Right lobe of liver (tissue), 6 donors: Measurements from ENCODE around the gene CASP10. TPM values are rescaled to one million over a fixed set of nuclear protein-coding genes. Genes with fewer than 3 reads are reported as not detected.

Experiments
- ATAC-seq, 4 donors: fragments of 200-7000 bp; cut with Tn5 transposase; one replicate each; pipeline ENCODE4 v1.9.1; 2020; ENCODE audit warnings: mild to moderate bottlenecking in 4 of 4, moderate library complexity in 4 of 4
- DNase-seq, 3 donors: peaks; one replicate each; pipeline ENCODE4 v3.0.0-alpha.2; 2020
- H3K27ac ChIP-seq, 3 donors: fragments of 200-600 bp; one replicate each; pipeline ENCODE4 v1.8.0; 2022
- H3K27me3 ChIP-seq, 2 donors: fragments of 200-600 bp; one replicate each; pipeline ENCODE4 v1.8.0; 2022
- H3K36me3 ChIP-seq, 4 donors: fragments of 200-600 bp; sonication (generic) in 1 of 4; one replicate each; pipeline versions ENCODE4 v1.5.1 to v1.8.0; 2017 to 2022; ENCODE audit warnings: control low read depth in 1 of 4
- H3K4me1 ChIP-seq, 4 donors: fragments of 200-600 bp; sonication (generic) in 1 of 4; one replicate each; pipeline versions ENCODE4 v1.5.1 to v1.8.0; 2017 to 2022; ENCODE audit warnings: control low read depth in 1 of 4
- H3K4me3 ChIP-seq, 3 donors: fragments of 200-600 bp; one replicate each; pipeline ENCODE4 v1.8.0; 2022
- H3K9me3 ChIP-seq, 4 donors: fragments of 200-600 bp; sonication (generic) in 1 of 4; one replicate each; pipeline versions ENCODE4 v1.5.1 to v1.8.0; 2017 to 2022; ENCODE audit warnings: control low read depth in 1 of 4
- POLR2A ChIP-seq: fragments of 450-650 bp; IDR thresholded peaks from one replicate; pipeline ENCODE4 v1.6.1; 2017; ENCODE audit warnings: antibody characterized with exemption, mild to moderate bottlenecking
- WGBS: methylation state at CpG from one replicate; pipeline ENCODE4 v1.1.6; 2018; ENCODE audit warnings: low coverage, low lambda C conversion rate; ENCODE audit not compliant: insufficient coverage; ENCODE audit errors: missing lambda C conversion rate; 5-methylcytosine and 5-hydroxymethylcytosine counted together
- intact Hi-C, 2 donors: fragments of 100-400 bp; cut with DNase I; formaldehyde crosslinking; loops; one replicate each; pipeline versions ENCODE4 v1.11.2 to v1.14.1; 2022
- total RNA-seq, 6 experiments: library from RNA; depleted of rRNA in 2 of 6; stranded (reverse); fragments of >200 nt in 2 of 6; fragmentation: NEBNext Ultra II Directional in 3 of 6; extraction: Animal tissue kit (Norgen Biotek cat#: 25700) in 3 of 6; gene quantifications; one replicate each; pipeline versions ENCODE4 v1.1.0 to v1.2.4, GENCODE V29; 2016 to 2023
- TF ChIP-seq, protein P1 (sequence below), 4 donors: fragments of 200-600 bp in 3 of 4; fragments of 450-650 bp in 1 of 4; IDR thresholded peaks; one replicate each; pipeline versions ENCODE4 v1.5.1 to v1.8.0; 2016 to 2022; ENCODE audit warnings: antibody characterized with exemption in 4 of 4, mild to moderate bottlenecking in 2 of 4
- donor health status: DM: no; HTN: yes; CAD: no.
- donor health status: DM: no; HTN: no; CAD: no.
- donor health status: DM: no; HTN: no; CAD: no.
- donor health status: DM: no; HTN: yes; CAD: no.
- donor health status: DM: no; HTN: yes; CAD: no.

The CASP10 gene
- total RNA-seq, 6 experiments from 2014 or later, result 4.2 to 9.4 (median 8.4) TPM

DNA sequence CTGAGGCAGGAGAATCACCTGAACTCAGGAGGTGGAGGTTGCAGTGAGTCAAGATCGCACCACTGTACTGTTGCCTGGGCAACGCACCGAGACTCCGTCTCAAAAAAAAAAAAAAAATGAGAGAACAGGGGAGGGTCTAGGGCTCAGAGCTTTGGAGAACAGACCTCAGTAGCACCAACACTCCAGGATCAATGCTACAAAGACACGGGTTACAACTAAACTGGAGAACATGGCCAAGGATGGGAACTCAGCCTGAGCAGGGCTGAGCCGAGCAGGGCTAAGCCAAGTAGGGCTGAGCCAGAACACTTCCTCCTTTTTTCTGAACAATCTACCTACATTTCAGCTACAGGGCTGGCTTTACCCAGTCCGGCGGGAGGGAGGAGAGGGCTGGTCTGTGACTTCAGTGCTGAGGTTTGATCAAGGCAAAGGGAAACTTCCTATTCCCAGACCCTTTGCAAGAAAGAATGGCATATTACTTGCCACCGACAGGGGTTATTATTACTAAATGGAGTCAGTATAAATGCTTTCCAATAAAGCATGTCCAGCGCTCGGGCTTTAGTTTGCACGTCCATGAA, 74.5 kb downstream of the CASP10 start:
- Histone ChIP-seq H3K27ac (peak overlapping the region; percentile 65 to 86 (median 72)), H3K9me3 (no peaks in the 10 kb centered on the region), H3K27me3 (no peaks in the 10 kb centered on the region), H3K4me3 (peak overlapping the region; percentile 36 to 53 (median 47)), H3K36me3 (no peaks in the 10 kb centered on the region), H3K4me1 (peaks cover 0 to 5% (median 0%) of the 10 kb centered on the region in 4 donors)
- DNase-seq, result peak in 1 of 3 donors; percentile 32
- intact Hi-C loops, result loop anchor here in 1 of 2 donors (10.0 kb wide), 1 partner anchor 107 kb away; no protein-coding TSS in a partner anchor
- ATAC-seq, result peak; percentile 39 to 65 (median 58)
- 51% methylated on average over 6 of the region's 12 CpGs for WGBS
- no peak for TF ChIP-seq POLR2A
- TF ChIP-seq, protein P1, sequence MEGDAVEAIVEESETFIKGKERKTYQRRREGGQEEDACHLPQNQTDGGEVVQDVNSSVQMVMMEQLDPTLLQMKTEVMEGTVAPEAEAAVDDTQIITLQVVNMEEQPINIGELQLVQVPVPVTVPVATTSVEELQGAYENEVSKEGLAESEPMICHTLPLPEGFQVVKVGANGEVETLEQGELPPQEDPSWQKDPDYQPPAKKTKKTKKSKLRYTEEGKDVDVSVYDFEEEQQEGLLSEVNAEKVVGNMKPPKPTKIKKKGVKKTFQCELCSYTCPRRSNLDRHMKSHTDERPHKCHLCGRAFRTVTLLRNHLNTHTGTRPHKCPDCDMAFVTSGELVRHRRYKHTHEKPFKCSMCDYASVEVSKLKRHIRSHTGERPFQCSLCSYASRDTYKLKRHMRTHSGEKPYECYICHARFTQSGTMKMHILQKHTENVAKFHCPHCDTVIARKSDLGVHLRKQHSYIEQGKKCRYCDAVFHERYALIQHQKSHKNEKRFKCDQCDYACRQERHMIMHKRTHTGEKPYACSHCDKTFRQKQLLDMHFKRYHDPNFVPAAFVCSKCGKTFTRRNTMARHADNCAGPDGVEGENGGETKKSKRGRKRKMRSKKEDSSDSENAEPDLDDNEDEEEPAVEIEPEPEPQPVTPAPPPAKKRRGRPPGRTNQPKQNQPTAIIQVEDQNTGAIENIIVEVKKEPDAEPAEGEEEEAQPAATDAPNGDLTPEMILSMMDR (IDR thresholded peaks at IDR 0.05), result no peak

DNA sequence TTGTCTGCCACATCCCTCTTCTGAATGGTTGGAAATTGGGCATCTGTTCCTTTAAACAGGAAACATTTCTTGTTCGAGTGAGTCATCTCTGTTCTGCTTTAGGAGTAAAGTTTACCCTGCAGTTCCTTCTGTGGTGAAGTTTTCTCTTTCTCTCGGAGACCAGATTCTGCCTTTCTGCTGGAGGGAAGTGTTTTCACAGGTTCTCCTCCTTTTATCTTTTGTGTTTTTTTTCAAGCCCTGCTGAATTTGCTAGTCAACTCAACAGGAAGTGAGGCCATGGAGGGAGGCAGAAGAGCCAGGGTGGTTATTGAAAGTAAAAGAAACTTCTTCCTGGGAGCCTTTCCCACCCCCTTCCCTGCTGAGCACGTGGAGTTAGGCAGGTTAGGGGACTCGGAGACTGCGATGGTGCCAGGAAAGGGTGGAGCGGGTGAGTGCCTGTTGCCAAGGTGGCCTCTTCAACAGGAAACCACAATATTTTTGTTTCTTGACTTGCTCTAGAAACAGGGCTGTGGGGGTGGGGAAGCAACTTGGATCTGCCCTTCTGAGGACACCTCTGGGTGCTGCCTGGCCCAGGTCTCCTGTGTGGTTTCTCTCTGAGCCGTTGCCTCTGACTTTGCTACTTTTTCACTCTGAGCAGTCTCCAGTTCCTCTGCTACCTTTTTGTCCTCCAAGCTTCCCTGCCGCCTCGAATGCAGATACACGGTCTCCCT, 75.2 kb downstream of the CASP10 start:
- ATAC-seq (peak; percentile 66 to 76 (median 70)), DNase-seq (peak; percentile 63 to 74 (median 66))
- Histone ChIP-seq H3K27me3 (no peaks in the 10 kb centered on the region), H3K4me1 (peaks cover 0 to 5% (median 0%) of the 10 kb centered on the region in 4 donors), H3K9me3 (no peaks in the 10 kb centered on the region), H3K27ac (peak overlapping the region; percentile 65 to 86 (median 72)), H3K36me3 (no peaks in the 10 kb centered on the region), H3K4me3 (peak overlapping the region; percentile 36 to 53 (median 47))
- 19% methylated on average over 8 of the region's 10 CpGs for WGBS
- TF ChIP-seq, protein P1 (IDR thresholded peaks at IDR 0.05), result no peak
- peak; percentile 43 for TF ChIP-seq POLR2A
- intact Hi-C loops, result loop anchor here in 1 of 2 donors (10.0 kb wide), 1 partner anchor 107 kb away; no protein-coding TSS in a partner anchor

DNA sequence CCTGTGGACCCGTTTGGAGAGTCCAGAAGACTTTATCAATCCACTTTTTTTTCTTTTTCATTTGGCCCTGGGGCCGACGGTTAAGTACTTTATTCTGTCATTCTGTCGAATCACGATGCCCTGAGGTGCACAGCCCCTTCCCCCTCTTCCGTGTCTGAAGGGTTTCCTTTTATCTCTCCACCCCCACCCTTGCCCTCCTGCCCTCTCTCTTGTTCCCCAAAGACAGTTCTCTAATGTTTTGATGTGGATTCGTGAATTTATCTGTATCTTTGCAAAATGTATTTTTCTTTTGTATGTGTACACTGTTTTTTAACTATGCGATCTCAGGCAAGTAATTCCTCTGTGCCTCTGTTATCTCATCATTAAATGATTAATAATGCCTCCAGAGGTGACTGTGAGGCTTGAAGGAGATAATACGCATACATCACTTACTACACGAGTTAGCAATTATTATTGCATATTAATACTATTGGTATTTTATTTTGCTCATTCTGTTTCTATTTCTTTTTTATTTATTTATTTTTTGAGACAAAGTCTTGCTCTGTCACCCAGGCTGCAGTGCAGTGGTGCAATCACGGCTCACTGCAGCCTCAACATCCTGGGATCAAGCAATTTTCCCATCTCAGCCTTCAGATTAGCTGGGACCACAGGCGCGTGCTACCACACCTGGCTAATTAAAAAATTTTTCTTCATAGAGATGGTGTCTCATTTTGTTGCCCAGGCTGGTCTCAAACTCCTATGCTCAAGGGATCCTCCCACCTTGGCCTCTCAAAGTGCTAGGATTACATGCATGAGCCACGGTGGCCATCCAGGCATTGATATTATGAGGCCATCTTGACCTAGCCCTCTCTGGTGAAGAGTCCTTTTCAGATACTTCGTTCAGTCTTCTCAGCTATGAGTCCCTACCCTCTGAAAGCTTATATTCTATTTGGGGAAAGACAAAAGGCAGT, 76.0 kb downstream of the CASP10 start:
- WGBS, result 41% methylated on average over 15 of the region's 15 CpGs

More for the DNA sequence above, 76.0 kb downstream of the CASP10 start:
- TF ChIP-seq, protein P1 (IDR thresholded peaks at IDR 0.05), result peak in 1 of 4 donors; percentile 4
- no peak for TF ChIP-seq POLR2A
- peak overlapping the region; percentile 65 to 86 (median 72) for H3K27ac ChIP-seq
- H3K4me3 ChIP-seq, result peak overlapping the region; percentile 36 to 53 (median 47)
- intact Hi-C loops, result loop anchor here in 1 of 2 donors (10.0 kb wide), 1 partner anchor 106 kb away; no protein-coding TSS in a partner anchor
- H3K27me3 ChIP-seq, result no peaks in the 10 kb centered on the region
- ATAC-seq (peak; percentile 20 to 41 (median 35)), DNase-seq (no peak)
- H3K9me3 ChIP-seq, result no peaks in the 10 kb centered on the region
- no peaks in the 10 kb centered on the region for H3K36me3 ChIP-seq
- peaks cover 0 to 5% (median 0%) of the 10 kb centered on the region in 4 donors for H3K4me1 ChIP-seq
